Fibroblast of lung (primary cell): Measurements from ENCODE around the gene RARG. TPM values are rescaled to one million over a fixed set of nuclear protein-coding genes. Genes with fewer than 3 reads are reported as not detected.

Experiments
- DNase-seq, 2 donors: peaks; one replicate each; pipeline versions ENCODE4 v3.0.0 to v3.0.0-alpha.2; 2010; ENCODE audit warnings: low read depth in 2 of 2
- H2AFZ ChIP-seq: 2 replicates; pipeline ENCODE4 v1.5.1; 2012; ENCODE audit warnings: low read length, control low read depth, inconsistent platforms
- H3K27ac ChIP-seq: 2 replicates; pipeline ENCODE4 v1.5.1; 2011; ENCODE audit warnings: low read length, control low read depth; ENCODE audit not compliant: insufficient read depth
- H3K27me3 ChIP-seq: 2 replicates; pipeline ENCODE4 v1.5.1; 2011; ENCODE audit warnings: mild to moderate bottlenecking, low read length; ENCODE audit not compliant: control insufficient read depth, insufficient read depth
- H3K36me3 ChIP-seq: 2 replicates; pipeline ENCODE4 v1.5.1; 2011; ENCODE audit warnings: low read length; ENCODE audit not compliant: control insufficient read depth, insufficient read depth
- H3K4me1 ChIP-seq: 2 replicates; pipeline ENCODE4 v1.5.1; 2011; ENCODE audit warnings: low read length; ENCODE audit not compliant: control insufficient read depth, insufficient read depth; ENCODE audit errors: extremely low read depth
- H3K4me2 ChIP-seq: 2 replicates; pipeline ENCODE4 v1.5.1; 2011; ENCODE audit warnings: low read length, control low read depth; ENCODE audit not compliant: insufficient read depth; ENCODE audit errors: extremely low read depth
- H3K4me3 ChIP-seq, 4 experiments: fragments of 200-600 bp in 1 of 4; sonication (generic) in 1 of 4; replicated peaks in 1 of 4; 2 replicates each; pipeline ENCODE4 v1.5.1; 2011 to 2016; ENCODE audit warnings: low read length in 4 of 4, low read depth in 3 of 4, mild to moderate bottlenecking in 3 of 4, control low read depth in 2 of 4, inconsistent platforms in 1 of 4, mixed read lengths in 1 of 4; ENCODE audit not compliant: insufficient read depth in 1 of 4; ENCODE audit errors: control extremely low read depth in 1 of 4
- H3K79me2 ChIP-seq: 2 replicates; pipeline ENCODE4 v1.5.1; 2012; ENCODE audit warnings: mild to moderate bottlenecking, low read length, inconsistent platforms; ENCODE audit not compliant: control insufficient read depth, insufficient read depth
- H3K9ac ChIP-seq: 2 replicates; pipeline ENCODE4 v1.5.1; 2011; ENCODE audit warnings: mild to moderate bottlenecking, low read length, control low read depth; ENCODE audit not compliant: insufficient read depth
- H3K9me3 ChIP-seq: 2 replicates; pipeline ENCODE4 v1.5.1; 2012; ENCODE audit warnings: low read depth, low read length; ENCODE audit not compliant: control insufficient read depth, insufficient read depth
- H4K20me1 ChIP-seq: 2 replicates; pipeline ENCODE4 v1.5.1; 2011; ENCODE audit warnings: low read length; ENCODE audit not compliant: control insufficient read depth, insufficient read depth; ENCODE audit errors: extremely low read depth
- CTCF ChIP-seq, 2 donors: IDR thresholded peaks in 1 of 2; conservative IDR thresholded peaks in 1 of 2; 1 replicate in 1 of 2; 2 replicates in 1 of 2; pipeline ENCODE4 v1.5.1; 2011 to 2012; ENCODE audit warnings: low read length in 2 of 2, control low read depth in 1 of 2, inconsistent platforms in 1 of 2, low read depth in 1 of 2, mild to moderate bottlenecking in 1 of 2
- EZH2 ChIP-seq: IDR thresholded peaks from 2 replicates; pipeline ENCODE4 v1.5.1; 2012; ENCODE audit warnings: low read length, control low read depth, mild to moderate bottlenecking; ENCODE audit errors: missing control alignments
- polyA plus RNA-seq, 2 donors: library from polyadenylated mRNA; depleted of rRNA in 1 of 2; stranded (reverse) in 1 of 2; unstranded in 1 of 2; fragments of >200 nt; gene quantifications; 2 replicates each; pipeline ENCODE4 v1.2.1, GENCODE V29; 2011 to 2012; ENCODE audit warnings: missing spikeins in 1 of 2
- total RNA-seq: library from RNA; depleted of rRNA; stranded (reverse); fragments of >200 nt; gene quantifications from 2 replicates; pipeline ENCODE4 v1.2.1, GENCODE V29; 2014

Gene RARG
- total and polyA plus RNA-seq, 2 donors (not counting 1 experiment from before 2014, with no cell fraction given): 30.4 to 51.4 TPM

GRCh38 chr12:53192531-53193021, 39.4 kb downstream of the RARG start:
- Histone ChIP-seq H4K20me1 (no peaks in the 10 kb centered on the region), H3K36me3 (peaks cover 5% of the 10 kb centered on the region), H3K79me2 (no peaks in the 10 kb centered on the region), H3K9me3 (no peaks in the 10 kb centered on the region), H3K4me3 (no peak overlapping the region), H3K27me3 (no peaks in the 10 kb centered on the region), H3K9ac (no peak overlapping the region), H3K4me2 (no peak overlapping the region), H2AFZ (no peak overlapping the region), H3K4me1 (peaks cover 3% of the 10 kb centered on the region), H3K27ac (no peak overlapping the region)
- no peak for TF ChIP-seq CTCF (conservative IDR thresholded peaks at IDR 0.05 in 1 of 2, IDR thresholded peaks at IDR 0.05 in 1 of 2; ENCODE audit: low read depth in 1 of 2, low read length in 2 of 2)
- TF ChIP-seq EZH2: no peak
- DNase-seq: no peak

- H3K9me3 ChIP-seq: no peaks in the 10 kb centered on the region
- no peaks in the 10 kb centered on the region for H3K27me3 ChIP-seq
- peaks cover 3% of the 10 kb centered on the region for H3K4me1 ChIP-seq
- H3K36me3 ChIP-seq: peaks cover 10% of the 10 kb centered on the region
- no peaks in the 10 kb centered on the region for H3K79me2 ChIP-seq
- H3K27ac ChIP-seq: no peak overlapping the region
- H3K9ac ChIP-seq: no peak overlapping the region
- no peak overlapping the region for H2AFZ ChIP-seq
- DNase-seq: no peak
- H3K4me2 ChIP-seq: no peak overlapping the region
- H3K4me3 ChIP-seq: no peak overlapping the region
- TF ChIP-seq EZH2 (no peak), CTCF (conservative IDR thresholded peaks at IDR 0.05 in 1 of 2, IDR thresholded peaks at IDR 0.05 in 1 of 2; ENCODE audit: low read depth in 1 of 2, low read length in 2 of 2) (no peak)
- H4K20me1 ChIP-seq: no peaks in the 10 kb centered on the region
Measured at GRCh38 chr12:53191885-53192530, 40.0 kb downstream of the RARG start.

- peaks cover 3% of the 10 kb centered on the region for H3K4me1 ChIP-seq
- no peak overlapping the region for H3K9ac ChIP-seq
- H3K9me3 ChIP-seq: no peaks in the 10 kb centered on the region
- no peak for TF ChIP-seq CTCF (conservative IDR thresholded peaks at IDR 0.05 in 1 of 2, IDR thresholded peaks at IDR 0.05 in 1 of 2; ENCODE audit: low read depth in 1 of 2, low read length in 2 of 2)
- H3K27me3 ChIP-seq: no peaks in the 10 kb centered on the region
- H2AFZ ChIP-seq: no peak overlapping the region
- no peak overlapping the region for H3K4me2 ChIP-seq
- H4K20me1 ChIP-seq: no peaks in the 10 kb centered on the region
- no peak overlapping the region for H3K4me3 ChIP-seq
- no peak for DNase-seq
- H3K79me2 ChIP-seq: no peaks in the 10 kb centered on the region
- H3K27ac ChIP-seq: no peak overlapping the region
- H3K36me3 ChIP-seq: peaks cover 10% of the 10 kb centered on the region
Measured at GRCh38 chr12:53191096-53191884, 40.7 kb downstream of the RARG start.
